HAP-1 (cell line): ENCODE data around the gene C2orf42.
"Not testable (repeated sequence)": the region's sequence is repeated elsewhere in the genome, so short reads cannot be mapped to it uniquely, and the experiment has no call there.

ENCODE experiments used
- DNase-seq, 2 experiments: peaks; one replicate each; pipeline ENCODE4 v3.0.0-alpha.2; 2016 to 2020; ENCODE audit warnings: low spot score in 2 of 2
- H3K27me3 ChIP-seq: fragments of 250-450 bp; sonication (Bioruptor Pico); 2 replicates; pipeline ENCODE4 v1.5.1; 2020; ENCODE audit warnings: low read depth, mild to moderate bottlenecking, moderate library complexity
- H3K36me3 ChIP-seq: fragments of 250-450 bp; sonication (Bioruptor Pico); replicated peaks from 2 replicates; pipeline ENCODE4 v1.5.1; 2020; ENCODE audit warnings: mild to moderate bottlenecking
- H3K4me1 ChIP-seq: fragments of 250-450 bp; sonication (Bioruptor Pico); 2 replicates; pipeline ENCODE4 v1.5.1; 2020; ENCODE audit warnings: mild to moderate bottlenecking
- H3K4me3 ChIP-seq: fragments of 250-450 bp; sonication (Bioruptor Pico); 2 replicates; pipeline ENCODE4 v1.5.1; 2020; ENCODE audit warnings: mild to moderate bottlenecking, moderate library complexity
- H3K9me3 ChIP-seq: fragments of 250-450 bp; sonication (Bioruptor Pico); 2 replicates; pipeline ENCODE4 v1.5.1; 2020; ENCODE audit warnings: mild to moderate bottlenecking, moderate library complexity
- in situ Hi-C: fragments of 300-500 bp; cut with MboI; formaldehyde crosslinking; loops from 3 replicates; pipeline ENCODE4 v1.14.3; 2020; ENCODE audit warnings: low sequenced_read_pairs, inconsistent platforms, mixed read lengths

C2orf42 gene

GRCh38 chr2:70148211-70148760, 42.5 kb downstream of the C2orf42 start:
- H3K4me1 ChIP-seq, H3K27me3 ChIP-seq: not testable (repeated sequence)
- in situ Hi-C loops, result loop anchor here (10.0 kb wide), 3 partner anchors 63 to 423 kb away; partner anchors contain the start of gene PCBP1

GRCh38 chr2:70145851-70146739, 44.7 kb downstream of the C2orf42 start:
- in situ Hi-C loops, result loop anchor here (10.0 kb wide), 3 partner anchors 61 to 421 kb away; partner anchors contain the start of gene PCBP1
- DNase-seq, result no peak
- Histone ChIP-seq H3K4me1 (peaks cover 15% of the 10 kb centered on the region), H3K4me3 (no peak overlapping the region), H3K36me3 (peaks cover 8% of the 10 kb centered on the region; the same call in 1 of the 2 replicates), H3K27me3 (no peaks in the 10 kb centered on the region), H3K9me3 (no peaks in the 10 kb centered on the region)

More at GRCh38 chr2:70148211-70148760, 42.5 kb downstream of the C2orf42 start:
- DNase-seq, H3K9me3 ChIP-seq, H3K4me3 ChIP-seq: not testable (repeated sequence)
- peaks cover 14% of the 10 kb centered on the region; the same call in 1 of the 2 replicates for H3K36me3 ChIP-seq

- H3K4me1 ChIP-seq, result peaks cover 15% of the 10 kb centered on the region
- DNase-seq, result no peak
- H3K9me3 ChIP-seq, result no peaks in the 10 kb centered on the region
- in situ Hi-C loops, result loop anchor here (10.0 kb wide), 3 partner anchors 60 to 420 kb away; partner anchors contain the start of gene PCBP1
- no peak overlapping the region for H3K4me3 ChIP-seq
- no peaks in the 10 kb centered on the region for H3K27me3 ChIP-seq
- peaks cover 4% of the 10 kb centered on the region; the same call in 1 of the 2 replicates for H3K36me3 ChIP-seq
Measured at GRCh38 chr2:70145144-70145490, 45.7 kb downstream of the C2orf42 start.

GRCh38 chr2:70144443-70145143, 46.2 kb downstream of the C2orf42 start:
- Histone ChIP-seq H3K36me3 (no peaks in the 10 kb centered on the region), H3K27me3 (no peaks in the 10 kb centered on the region), H3K4me3 (no peak overlapping the region), H3K9me3 (no peaks in the 10 kb centered on the region), H3K4me1 (peaks cover 15% of the 10 kb centered on the region)
- no peak for DNase-seq
- in situ Hi-C loops, result loop anchor here (10.0 kb wide), 3 partner anchors 60 to 420 kb away; partner anchors contain the start of gene PCBP1

- Histone ChIP-seq H3K36me3 (no peaks in the 10 kb centered on the region), H3K4me1 (peaks cover 15% of the 10 kb centered on the region), H3K4me3 (peak overlapping the region; percentile 27), H3K27me3 (no peaks in the 10 kb centered on the region), H3K9me3 (no peaks in the 10 kb centered on the region)
- in situ Hi-C loops, result loop anchor here (10.0 kb wide), 3 partner anchors 59 to 419 kb away; partner anchors contain the start of gene PCBP1
- peak in 1 of 2 experiments; percentile 40 for DNase-seq
Measured at GRCh38 chr2:70143314-70144150, 47.3 kb downstream of the C2orf42 start.

- Histone ChIP-seq H3K4me3 (peak overlapping the region; percentile 40), H3K4me1 (peaks cover 15% of the 10 kb centered on the region), H3K36me3 (no peaks in the 10 kb centered on the region), H3K27me3 (no peaks in the 10 kb centered on the region), H3K9me3 (no peaks in the 10 kb centered on the region)
- in situ Hi-C loops, result loop anchor here (10.0 kb wide), 3 partner anchors 58 to 418 kb away; partner anchors contain the start of gene PCBP1
- DNase-seq, result peak; percentile 98 to 100
Measured at GRCh38 chr2:70142590-70143313, 48.1 kb downstream of the C2orf42 start.

GRCh38 chr2:70141902-70142589, 48.8 kb downstream of the C2orf42 start:
- in situ Hi-C loops, result loop anchor here (10.0 kb wide), 3 partner anchors 57 to 417 kb away; partner anchors contain the start of gene PCBP1
- Histone ChIP-seq H3K4me3 (peak overlapping the region; percentile 40), H3K4me1 (peaks cover 15% of the 10 kb centered on the region), H3K9me3 (no peaks in the 10 kb centered on the region), H3K36me3 (no peaks in the 10 kb centered on the region), H3K27me3 (no peaks in the 10 kb centered on the region)
- no peak for DNase-seq

- no peaks in the 10 kb centered on the region for H3K9me3 ChIP-seq
- H3K4me1 ChIP-seq, result peaks cover 15% of the 10 kb centered on the region
- H3K36me3 ChIP-seq, result no peaks in the 10 kb centered on the region
- H3K4me3 ChIP-seq, result peak overlapping the region; percentile 40
- in situ Hi-C loops, result loop anchor here (10.0 kb wide), 3 partner anchors 57 to 417 kb away; partner anchors contain the start of gene PCBP1
- H3K27me3 ChIP-seq, result no peaks in the 10 kb centered on the region
- peak in 1 of 2 experiments; percentile 52 for DNase-seq
Measured at GRCh38 chr2:70141212-70141901, 49.5 kb downstream of the C2orf42 start.

- Histone ChIP-seq H3K9me3 (no peaks in the 10 kb centered on the region), H3K4me3 (no peak overlapping the region), H3K4me1 (peaks cover 19% of the 10 kb centered on the region), H3K27me3 (no peaks in the 10 kb centered on the region), H3K36me3 (no peaks in the 10 kb centered on the region)
- in situ Hi-C loops, result loop anchor here (10.0 kb wide), 3 partner anchors 56 to 416 kb away; partner anchors contain the start of gene PCBP1
- no peak for DNase-seq
Measured at GRCh38 chr2:70140791-70141211, 50.0 kb downstream of the C2orf42 start.

GRCh38 chr2:70134323-70134983, 56.4 kb downstream of the C2orf42 start:
- DNase-seq, in situ Hi-C loops: not testable (repeated sequence)
- H3K4me1 ChIP-seq, result peaks cover 23% of the 10 kb centered on the region

More at GRCh38 chr2:70134323-70134983, 56.4 kb downstream of the C2orf42 start:
- not testable (repeated sequence) for H3K4me3 ChIP-seq, H3K27me3 ChIP-seq, H3K9me3 ChIP-seq, H3K36me3 ChIP-seq
